NCI-H2196 treated with DMSO at 0.1 percent for 48 hours (cell line): ENCODE data around the gene OBP2A.

Experiments used
- DNase-seq: peaks from one replicate; lab custom pipeline; 2025; ENCODE audit not compliant: unreplicated experiment; lab: John Stamatoyannopoulos, UW

Gene OBP2A

GRCh38 chr9:135551456-135551855 is 5.5 kb downstream of the OBP2A start:
- DNase-seq: no peak

- no peak for DNase-seq
Observed at GRCh38 chr9:135552021-135552697, 6.2 kb downstream of the OBP2A start.

- no peak for DNase-seq
Observed at GRCh38 chr9:135552698-135553171, 6.8 kb downstream of the OBP2A start.

- DNase-seq: no peak
Observed at GRCh38 chr9:135554718-135555117, 8.8 kb downstream of the OBP2A start.

GRCh38 chr9:135555203-135555602 is 9.3 kb downstream of the OBP2A start:
- DNase-seq: no peak

GRCh38 chr9:135555910-135556309 is 10.0 kb downstream of the OBP2A start:
- no peak for DNase-seq

GRCh38 chr9:135559606-135560005 is 13.7 kb downstream of the OBP2A start:
- no peak for DNase-seq

GRCh38 chr9:135561391-135562234 is 15.7 kb downstream of the OBP2A start, which contains the start of gene PAEP:
Gene PAEP (plus strand): TSS chr9:135561756.
- DNase-seq: no peak

- no peak for DNase-seq
Observed at GRCh38 chr9:135562235-135562745, 16.4 kb downstream of the OBP2A start.

GRCh38 chr9:135563039-135563476 is 17.1 kb downstream of the OBP2A start:
- no peak for DNase-seq

- no peak for DNase-seq
Observed at GRCh38 chr9:135563858-135564257, 17.9 kb downstream of the OBP2A start.

- no peak for DNase-seq
Observed at GRCh38 chr9:135565141-135565628, 19.3 kb downstream of the OBP2A start.

- no peak for DNase-seq
Observed at GRCh38 chr9:135565636-135566035, 19.7 kb downstream of the OBP2A start.

GRCh38 chr9:135566552-135566951 is 20.6 kb downstream of the OBP2A start:
- no peak for DNase-seq

- no peak for DNase-seq
Observed at GRCh38 chr9:135567311-135567710, 21.4 kb downstream of the OBP2A start.

- no peak for DNase-seq
Observed at GRCh38 chr9:135568026-135568425, 22.1 kb downstream of the OBP2A start.

- no peak for DNase-seq
Observed at GRCh38 chr9:135570456-135570855, 24.5 kb downstream of the OBP2A start.

- no peak for DNase-seq
Observed at GRCh38 chr9:135572233-135572632, 26.3 kb downstream of the OBP2A start.

- DNase-seq: no peak
Observed at GRCh38 chr9:135573124-135573523, 27.2 kb downstream of the OBP2A start.

GRCh38 chr9:135574331-135574730 is 28.4 kb downstream of the OBP2A start:
- DNase-seq: no peak

- no peak for DNase-seq
Observed at GRCh38 chr9:135574943-135575342, 29.0 kb downstream of the OBP2A start.
